A673 (cell line): ENCODE measurements around the gene RTP3. TPM values are rescaled to one million over a fixed set of nuclear protein-coding genes. Genes with fewer than 3 reads are reported as not detected.

Experiments
- BruUV-seq: library from RNA; stranded (reverse); fragments of 400-500 nt; replicated peaks from 2 replicates; lab custom pipeline; 2021; lab: Mats Ljungman, UMichigan
- CTCF ChIA-PET: fragments of 300-600 bp; sonication (Branson Sonifier 250); formaldehyde crosslinking; loops from one replicate; lab custom pipeline; 2022; ENCODE audit warnings: antibody characterized with exemption; lab: Charles Lee
- POLR2A ChIA-PET: fragments of 300-600 bp; sonication (Branson Sonifier 250); formaldehyde crosslinking; loops from one replicate; lab custom pipeline; 2022; ENCODE audit warnings: antibody characterized with exemption; ENCODE audit not compliant: low non-redundant PET; lab: Charles Lee
- DNase-seq: peaks from one replicate; pipeline ENCODE4 v3.0.0-alpha.2; 2015; ENCODE audit warnings: low spot score
- H3K27ac ChIP-seq: fragments of 200-600 bp; sonication (generic); 2 replicates; pipeline ENCODE4 v1.5.1; 2016; ENCODE audit warnings: mixed run types, low read depth, mild to moderate bottlenecking, mixed read lengths, antibody characterized with exemption, low read length; ENCODE audit not compliant: poor library complexity, severe bottlenecking
- H3K27me3 ChIP-seq: fragments of 200-600 bp; sonication (generic); replicated peaks from 2 replicates; pipeline ENCODE4 v1.6.1; 2017; ENCODE audit warnings: mixed run types, low read depth, mild to moderate bottlenecking, mixed read lengths, antibody characterized with exemption, low read length; ENCODE audit not compliant: insufficient read depth, poor library complexity
- H3K36me3 ChIP-seq: fragments of 200-600 bp; sonication (generic); 2 replicates; pipeline ENCODE4 v1.6.1; 2016; ENCODE audit warnings: mixed run types, mild to moderate bottlenecking, mixed read lengths, antibody characterized with exemption, low read length; ENCODE audit not compliant: insufficient read depth, poor library complexity, severe bottlenecking
- H3K4me1 ChIP-seq: fragments of 200-600 bp; sonication (generic); 2 replicates; pipeline ENCODE4 v1.6.1; 2017; ENCODE audit warnings: mixed run types, mild to moderate bottlenecking, mixed read lengths, antibody characterized with exemption, low read length; ENCODE audit not compliant: insufficient read depth, poor library complexity, severe bottlenecking
- H3K4me3 ChIP-seq: fragments of 200-600 bp; sonication (generic); 2 replicates; pipeline ENCODE4 v1.5.1; 2016; ENCODE audit warnings: low read depth, mixed run types, mild to moderate bottlenecking, mixed read lengths, low read length; ENCODE audit not compliant: poor library complexity, severe bottlenecking
- H3K9me3 ChIP-seq: fragments of 200-600 bp; sonication (generic); 2 replicates; pipeline ENCODE4 v1.6.1; 2016; ENCODE audit warnings: mixed run types, low read depth, mild to moderate bottlenecking, mixed read lengths, antibody characterized with exemption, low read length; ENCODE audit not compliant: poor library complexity, severe bottlenecking
- CTCF ChIP-seq: fragments of 300-800, 200-600 bp; sonication (generic); conservative IDR thresholded peaks from 2 replicates; pipeline ENCODE4 v1.5.1; 2017; ENCODE audit warnings: low read depth, mild to moderate bottlenecking, antibody characterized with exemption, low read length, moderate library complexity, mixed read lengths
- EZH2 ChIP-seq: fragments of 200-600 bp; sonication (generic); IDR thresholded peaks from 2 replicates; pipeline ENCODE4 v1.6.1; 2017; ENCODE audit warnings: borderline replicate concordance, low read depth, mild to moderate bottlenecking, mixed read lengths, antibody characterized with exemption, low read length; ENCODE audit not compliant: poor library complexity, severe bottlenecking
- intact Hi-C: fragments of 100-400 bp; cut with micrococcal nuclease; formaldehyde crosslinking; loops from one replicate; pipeline ENCODE4 v1.10.0; 2022; ENCODE audit not compliant: unreplicated experiment
- total RNA-seq: library from RNA; stranded (reverse); gene quantifications from 2 replicates; pipeline ENCODE4 v1.2.3, GENCODE V29; 2021

Gene RTP3
- total RNA-seq, 1 experiment from 2014 or later, result not detected

- ChIA-PET CTCF (no interaction called here), POLR2A (no interaction called here)
- Histone ChIP-seq H3K27ac (no peak overlapping the region), H3K9me3 (no peaks in the 10 kb centered on the region), H3K4me3 (no peak overlapping the region), H3K27me3 (no peaks in the 10 kb centered on the region), H3K4me1 (no peaks in the 10 kb centered on the region), H3K36me3 (no peaks in the 10 kb centered on the region)
- TF ChIP-seq CTCF (no peak), EZH2 (no peak)
- no TSS peak for BruUV-seq
- DNase-seq, result no peak
- intact Hi-C loops, result no loop called here
Measured at GRCh38 chr3:46462111-46462510, 35.7 kb upstream of the RTP3 start.

- POLR2A ChIA-PET, result no interaction called here
Measured at GRCh38 chr3:46462511-46462910, 35.3 kb upstream of the RTP3 start.

GRCh38 chr3:46463120-46463867 lies 34.5 kb upstream of the RTP3 start:
- H3K9me3 ChIP-seq, result no peaks in the 10 kb centered on the region
- H3K4me1 ChIP-seq, result no peaks in the 10 kb centered on the region
- ChIA-PET POLR2A (no interaction called here), CTCF (no interaction called here)
- no peak overlapping the region for H3K27ac ChIP-seq
- H3K4me3 ChIP-seq, result no peak overlapping the region
- intact Hi-C loops, result no loop called here
- H3K36me3 ChIP-seq, result no peaks in the 10 kb centered on the region
- H3K27me3 ChIP-seq, result no peaks in the 10 kb centered on the region
- DNase-seq, result no peak
- no peak for TF ChIP-seq EZH2
- BruUV-seq, result no TSS peak

More at GRCh38 chr3:46462511-46462910, 35.3 kb upstream of the RTP3 start:
- Histone ChIP-seq H3K4me1 (no peaks in the 10 kb centered on the region), H3K9me3 (no peaks in the 10 kb centered on the region), H3K4me3 (no peak overlapping the region), H3K27ac (no peak overlapping the region), H3K36me3 (no peaks in the 10 kb centered on the region), H3K27me3 (no peaks in the 10 kb centered on the region)
- intact Hi-C loops, result no loop called here
- TF ChIP-seq CTCF (no peak), EZH2 (no peak)
- BruUV-seq, result no TSS peak
- DNase-seq, result no peak
- CTCF ChIA-PET, result no interaction called here

GRCh38 chr3:46463868-46464241 lies 33.9 kb upstream of the RTP3 start:
- POLR2A ChIA-PET, result no interaction called here
- CTCF ChIA-PET, result no interaction called here

More at GRCh38 chr3:46463868-46464241, 33.9 kb upstream of the RTP3 start:
- TF ChIP-seq CTCF (no peak), EZH2 (no peak)
- H3K9me3 ChIP-seq, result no peaks in the 10 kb centered on the region
- BruUV-seq, result no TSS peak
- no peaks in the 10 kb centered on the region for H3K4me1 ChIP-seq
- H3K27ac ChIP-seq, result no peak overlapping the region
- intact Hi-C loops, result no loop called here
- H3K27me3 ChIP-seq, result no peaks in the 10 kb centered on the region
- H3K36me3 ChIP-seq, result no peaks in the 10 kb centered on the region
- DNase-seq, result no peak
- no peak overlapping the region for H3K4me3 ChIP-seq
